BLaER1 (cell line): ENCODE data around the gene RDH11.

Experiments used
- H3K27ac ChIP-seq: shearing (Covaris generic); formaldehyde crosslinking; 2 replicates; pipeline ENCODE4 v1.8.1; 2022
- H3K27me3 ChIP-seq: shearing (Covaris generic); formaldehyde crosslinking; 2 replicates; pipeline ENCODE4 v1.8.1; 2022
- H3K36me3 ChIP-seq: shearing (Covaris generic); formaldehyde crosslinking; 2 replicates; pipeline ENCODE4 v1.8.1; 2022
- H3K4me1 ChIP-seq: shearing (Covaris generic); formaldehyde crosslinking; 2 replicates; pipeline ENCODE4 v1.8.1; 2022
- H3K4me2 ChIP-seq: shearing (Covaris generic); formaldehyde crosslinking; 2 replicates; pipeline ENCODE4 v1.8.1; 2022
- H3K4me3 ChIP-seq: shearing (Covaris generic); formaldehyde crosslinking; 2 replicates; pipeline ENCODE4 v1.8.1; 2022
- H3K9ac ChIP-seq: shearing (Covaris generic); formaldehyde crosslinking; 2 replicates; pipeline ENCODE4 v1.8.1; 2022
- H3K9me3 ChIP-seq: shearing (Covaris generic); formaldehyde crosslinking; 2 replicates; pipeline ENCODE4 v1.8.1; 2022
- H4K20me1 ChIP-seq: shearing (Covaris generic); formaldehyde crosslinking; 2 replicates; pipeline ENCODE4 v1.8.1; 2022
- Cebpa-rat ChIP-seq: shearing (Covaris generic); IDR thresholded peaks from 2 replicates; pipeline ENCODE4 v1.8.1; 2022

Gene RDH11

DNA sequence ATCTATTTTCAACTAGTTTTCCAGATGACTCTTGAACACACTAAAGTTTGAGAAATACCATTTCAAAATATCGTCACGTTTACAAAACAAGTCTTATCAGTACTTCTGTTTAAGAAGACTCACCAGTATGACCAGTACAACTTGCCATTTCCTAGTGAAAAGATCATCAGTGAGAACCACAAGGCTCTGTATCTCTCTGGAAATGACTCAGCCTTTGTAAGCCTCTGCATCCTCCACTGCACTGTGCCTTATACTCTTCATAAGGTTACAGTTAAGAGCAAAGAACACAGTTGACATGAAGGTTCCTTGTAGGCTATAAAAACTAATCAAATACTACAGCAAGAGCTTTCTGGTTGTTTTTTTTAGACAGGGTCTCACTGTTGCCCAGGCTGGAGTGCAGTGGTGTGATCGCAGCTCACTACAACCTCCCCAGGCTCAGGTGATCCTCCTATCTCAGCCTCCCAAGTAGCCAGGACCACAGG is 15.4 kb downstream of the RDH11 start:
- Histone ChIP-seq H3K4me1 (peaks cover 6% of the 10 kb centered on the region), H4K20me1 (no peaks in the 10 kb centered on the region; the same call in 1 of the 2 replicates), H3K9ac (no peak overlapping the region), H3K36me3 (peaks cover 74% of the 10 kb centered on the region), H3K27me3 (no peaks in the 10 kb centered on the region), H3K4me2 (no peak overlapping the region), H3K4me3 (no peak overlapping the region), H3K9me3 (no peaks in the 10 kb centered on the region), H3K27ac (no peak overlapping the region)
- no peak for TF ChIP-seq Cebpa-rat

DNA sequence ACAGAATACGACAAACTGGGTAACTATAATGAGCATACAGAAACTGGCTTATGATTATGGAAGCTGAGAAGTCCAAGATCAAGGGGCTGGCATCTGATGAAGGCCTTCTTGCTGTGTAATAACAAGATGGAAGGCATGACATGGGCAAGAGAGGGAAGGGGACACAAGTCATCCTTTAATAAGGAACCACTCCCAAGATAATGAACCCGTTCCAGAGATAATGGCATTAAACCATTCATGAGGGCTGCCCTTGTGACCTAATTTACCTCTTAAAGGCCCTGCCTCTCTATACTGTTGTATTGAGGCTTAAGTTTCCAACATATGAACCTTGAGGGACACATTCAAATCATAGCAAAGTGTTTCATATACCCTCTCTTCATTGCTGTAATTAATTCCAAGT is 16.6 kb downstream of the RDH11 start:
- Histone ChIP-seq H3K9ac (no peak overlapping the region), H3K4me2 (no peak overlapping the region), H3K4me1 (peaks cover 8% of the 10 kb centered on the region), H4K20me1 (peaks cover 4% of the 10 kb centered on the region), H3K27me3 (no peaks in the 10 kb centered on the region), H3K27ac (no peak overlapping the region), H3K36me3 (peaks cover 63% of the 10 kb centered on the region), H3K9me3 (no peaks in the 10 kb centered on the region), H3K4me3 (no peak overlapping the region)
- no peak for TF ChIP-seq Cebpa-rat

- Histone ChIP-seq H3K9ac (peak overlapping the region; percentile 99), H3K4me2 (peak overlapping the region; percentile 98), H3K9me3 (no peaks in the 10 kb centered on the region), H3K27me3 (no peaks in the 10 kb centered on the region), H3K4me1 (peaks cover 28% of the 10 kb centered on the region), H3K4me3 (peak overlapping the region; percentile 98), H3K27ac (peak overlapping the region; percentile 99), H3K36me3 (peaks cover 28% of the 10 kb centered on the region), H4K20me1 (peaks cover 42% of the 10 kb centered on the region)
- no peak for TF ChIP-seq Cebpa-rat
Observed at GRCh38 chr14:67675219-67675582, 20.4 kb downstream of the RDH11 start.

- TF ChIP-seq Cebpa-rat: no peak
Observed at GRCh38 chr14:67674480-67675218, 20.9 kb downstream of the RDH11 start, which contains the start of gene VTI1B. VTI1B (minus strand) TSS chr14:67674632; CDS start chr14:67674489, 143 bp downstream.

DNA sequence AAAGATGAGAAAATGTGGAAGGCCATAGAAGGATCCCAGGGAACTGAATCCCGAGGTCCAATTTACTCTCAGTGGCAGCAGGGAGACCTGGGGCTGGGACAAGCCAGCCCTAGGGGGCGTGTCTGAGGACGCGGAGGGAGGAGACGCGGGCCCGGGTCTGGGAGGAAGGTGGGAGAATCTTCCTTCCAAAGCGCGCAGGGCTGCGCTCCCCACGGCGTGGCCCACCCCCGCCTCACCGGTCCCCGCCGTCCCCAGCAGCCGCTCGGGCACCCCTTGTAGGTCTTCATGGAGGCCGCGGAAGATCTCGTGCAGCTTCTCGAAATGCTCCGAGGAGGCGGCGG is 21.5 kb downstream of the RDH11 start:
- H3K4me3 ChIP-seq: peak overlapping the region; percentile 98
- H3K27ac ChIP-seq: peak overlapping the region; percentile 99
- peaks cover 53% of the 10 kb centered on the region for H4K20me1 ChIP-seq

More at GRCh38 chr14:67674480-67675218, 20.9 kb downstream of the RDH11 start, which contains the start of gene VTI1B:
- H3K27ac ChIP-seq: peak within 1 kb of the TSS; percentile 99
- peak within 1 kb of the TSS; percentile 98 for H3K4me2 ChIP-seq
- H3K36me3 ChIP-seq: peaks cover 28% of the 10 kb centered on the region
- peaks cover 28% of the 10 kb centered on the region for H3K4me1 ChIP-seq
- no peaks in the 10 kb centered on the region for H3K27me3 ChIP-seq
- H3K9me3 ChIP-seq: no peaks in the 10 kb centered on the region
- H3K4me3 ChIP-seq: peak within 1 kb of the TSS; percentile 98
- H3K9ac ChIP-seq: peak within 1 kb of the TSS; percentile 99
- H4K20me1 ChIP-seq: peaks cover 48% of the 10 kb centered on the region

DNA sequence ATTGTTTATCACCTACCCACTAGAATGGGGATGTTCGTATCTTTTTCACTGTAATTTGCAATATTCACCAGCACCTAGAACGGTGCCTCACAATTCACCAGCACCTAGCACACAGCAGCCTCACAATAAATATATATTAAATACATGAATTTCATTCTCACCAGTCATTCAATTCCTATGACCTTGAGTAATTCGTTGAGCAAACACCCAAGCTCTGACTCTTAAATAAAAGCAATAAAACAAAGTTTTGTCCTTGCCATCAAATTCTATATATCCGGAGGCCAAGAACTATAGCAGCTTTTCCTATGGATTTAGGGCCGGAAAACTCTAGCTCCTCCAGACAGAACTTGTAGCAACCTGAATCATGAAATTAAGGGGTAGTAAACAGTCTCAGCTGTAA is 22.1 kb downstream of the RDH11 start:
- Histone ChIP-seq H3K4me2 (peak overlapping the region; percentile 98), H3K9ac (peak overlapping the region; percentile 99), H3K9me3 (no peaks in the 10 kb centered on the region), H3K4me3 (peak overlapping the region; percentile 98), H3K4me1 (peaks cover 28% of the 10 kb centered on the region), H3K36me3 (peaks cover 23% of the 10 kb centered on the region), H4K20me1 (peaks cover 60% of the 10 kb centered on the region), H3K27me3 (no peaks in the 10 kb centered on the region), H3K27ac (0 out of 2 replicates have a peak overlapping the region, but pooled peaks have one; percentile 99)
- no peak for TF ChIP-seq Cebpa-rat

More for the DNA sequence above, 21.5 kb downstream of the RDH11 start:
- Histone ChIP-seq H3K9ac (peak overlapping the region; percentile 99), H3K27me3 (no peaks in the 10 kb centered on the region), H3K4me2 (peak overlapping the region; percentile 98), H3K9me3 (no peaks in the 10 kb centered on the region), H3K36me3 (peaks cover 29% of the 10 kb centered on the region), H3K4me1 (peaks cover 28% of the 10 kb centered on the region)
- no peak for TF ChIP-seq Cebpa-rat

GRCh38 chr14:67668559-67668958 is 27.0 kb downstream of the RDH11 start:
- H4K20me1 ChIP-seq: peaks cover 100% of the 10 kb centered on the region
- no peak overlapping the region for H3K4me2 ChIP-seq
- H3K4me3 ChIP-seq: no peak overlapping the region
- H3K27ac ChIP-seq: no peak overlapping the region
- H3K9ac ChIP-seq: no peak overlapping the region
- H3K36me3 ChIP-seq: peaks cover 26% of the 10 kb centered on the region
- H3K9me3 ChIP-seq: no peaks in the 10 kb centered on the region
- TF ChIP-seq Cebpa-rat: no peak
- H3K4me1 ChIP-seq: peaks cover 27% of the 10 kb centered on the region
- no peaks in the 10 kb centered on the region for H3K27me3 ChIP-seq

DNA sequence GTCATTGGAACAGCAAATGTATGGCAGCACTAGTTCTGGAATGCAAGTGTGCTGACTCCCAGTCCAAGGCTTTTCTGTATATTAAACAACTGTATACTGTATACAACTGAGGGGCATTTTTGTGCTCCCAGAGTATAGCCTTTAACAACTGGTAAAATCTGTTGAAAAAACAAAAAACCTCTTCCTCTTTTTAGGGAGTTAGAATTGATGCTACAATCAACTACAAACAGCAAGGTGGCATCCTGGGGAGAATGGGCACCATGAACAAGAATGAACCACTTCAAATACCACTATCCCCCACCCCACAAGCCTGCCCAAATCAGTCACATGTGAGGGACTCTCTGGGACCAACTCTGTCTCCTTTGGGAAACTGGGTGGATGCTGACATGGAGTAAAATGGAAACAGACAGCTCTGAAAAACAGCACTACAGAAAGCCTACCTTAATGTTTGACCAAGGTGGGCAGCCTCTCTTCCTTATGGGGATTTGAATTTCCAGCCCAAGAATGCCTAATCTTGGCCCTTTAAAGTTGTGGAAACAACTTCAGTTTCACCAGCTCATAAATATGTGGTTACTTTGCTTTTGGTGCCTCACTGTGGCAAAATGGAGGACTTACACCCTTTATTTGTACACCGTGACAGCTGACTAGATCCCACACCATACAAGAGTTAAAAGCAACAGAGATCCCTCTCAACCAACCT is 28.7 kb downstream of the RDH11 start:
- TF ChIP-seq Cebpa-rat: no peak
- peak overlapping the region; percentile 43 for H3K4me2 ChIP-seq
- H3K4me1 ChIP-seq: peaks cover 11% of the 10 kb centered on the region
- peaks cover 97% of the 10 kb centered on the region for H4K20me1 ChIP-seq
- no peak overlapping the region for H3K9ac ChIP-seq
- H3K27ac ChIP-seq: 0 out of 2 replicates have a peak overlapping the region, but pooled peaks have one; percentile 9
- H3K36me3 ChIP-seq: peaks cover 37% of the 10 kb centered on the region
- H3K27me3 ChIP-seq: no peaks in the 10 kb centered on the region
- H3K9me3 ChIP-seq: no peaks in the 10 kb centered on the region
- H3K4me3 ChIP-seq: no peak overlapping the region

DNA sequence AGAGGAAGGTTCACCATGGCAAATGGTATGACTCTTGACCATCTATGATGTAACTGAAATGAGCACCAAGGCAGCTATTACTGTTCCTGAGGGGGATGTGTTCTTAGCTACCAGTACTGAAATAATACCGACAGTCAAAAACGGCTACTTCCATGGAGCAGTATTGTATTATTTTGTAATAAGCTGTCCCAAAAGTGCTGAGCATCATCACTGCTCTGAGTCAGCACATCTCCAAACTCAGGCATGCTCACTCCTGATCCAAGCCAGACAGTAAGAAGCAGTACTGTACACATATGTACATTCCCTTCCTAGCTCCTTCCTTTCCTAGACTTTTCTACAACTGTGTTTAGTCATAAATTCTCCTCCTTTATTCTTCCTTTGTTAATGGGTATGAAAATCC is 29.7 kb downstream of the RDH11 start:
- H3K36me3 ChIP-seq: peaks cover 48% of the 10 kb centered on the region
- H3K9ac ChIP-seq: no peak overlapping the region
- peaks cover 11% of the 10 kb centered on the region for H3K4me1 ChIP-seq
- H3K9me3 ChIP-seq: no peaks in the 10 kb centered on the region
- no peak overlapping the region for H3K27ac ChIP-seq
- TF ChIP-seq Cebpa-rat: no peak
- H3K27me3 ChIP-seq: no peaks in the 10 kb centered on the region
- H3K4me3 ChIP-seq: no peak overlapping the region
- no peak overlapping the region for H3K4me2 ChIP-seq
- H4K20me1 ChIP-seq: peaks cover 97% of the 10 kb centered on the region

- Histone ChIP-seq H4K20me1 (peaks cover 89% of the 10 kb centered on the region), H3K4me3 (no peak overlapping the region), H3K27me3 (no peaks in the 10 kb centered on the region), H3K27ac (no peak overlapping the region), H3K9me3 (no peaks in the 10 kb centered on the region), H3K4me1 (peaks cover 11% of the 10 kb centered on the region), H3K36me3 (peaks cover 60% of the 10 kb centered on the region), H3K9ac (no peak overlapping the region), H3K4me2 (no peak overlapping the region)
- no peak for TF ChIP-seq Cebpa-rat
Observed at GRCh38 chr14:67663633-67664032, 31.9 kb downstream of the RDH11 start.
